ENCODE data around the gene KCNQ1.

Gene KCNQ1

GRCh38 chr11:2729841-2730240 is 285.0 kb downstream of the KCNQ1 start:
- no peak for TF ChIP-seq CTCF (IDR thresholded peaks at IDR 0.05; ENCODE audit: low read depth, low read length)
- no peak overlapping the region for H3K4me3 ChIP-seq (ENCODE audit: low read depth, low read length)

GRCh38 chr11:2730272-2731129 is 285.7 kb downstream of the KCNQ1 start:
- TF ChIP-seq CTCF (IDR thresholded peaks at IDR 0.05; ENCODE audit: low read depth, low read length), result no peak
- H3K4me3 ChIP-seq (ENCODE audit: low read depth, low read length), result no peak overlapping the region

GRCh38 chr11:2731130-2732125 is 286.6 kb downstream of the KCNQ1 start:
- TF ChIP-seq CTCF (IDR thresholded peaks at IDR 0.05; ENCODE audit: low read depth, low read length), result no peak
- H3K4me3 ChIP-seq (ENCODE audit: low read depth, low read length), result no peak overlapping the region

- no peak overlapping the region for H3K4me3 ChIP-seq (ENCODE audit: low read depth, low read length)
- no peak for TF ChIP-seq CTCF (IDR thresholded peaks at IDR 0.05; ENCODE audit: low read depth, low read length)
These were observed 287.6 kb downstream of the KCNQ1 start for GRCh38 chr11:2732261-2732939.

GRCh38 chr11:2732940-2733628 is 288.3 kb downstream of the KCNQ1 start:
- TF ChIP-seq CTCF (IDR thresholded peaks at IDR 0.05; ENCODE audit: low read depth, low read length), result no peak
- H3K4me3 ChIP-seq (ENCODE audit: low read depth, low read length), result no peak overlapping the region

- TF ChIP-seq CTCF (IDR thresholded peaks at IDR 0.05; ENCODE audit: low read depth, low read length), result no peak
- H3K4me3 ChIP-seq (ENCODE audit: low read depth, low read length), result no peak overlapping the region
These were observed 289.6 kb downstream of the KCNQ1 start for GRCh38 chr11:2734181-2735052.
